Medulla oblongata (tissue), 1 donor: Measurements from ENCODE around the gene RD3L.

Experiments
- DNase-seq: peaks from one replicate; pipeline ENCODE4 v3.0.0-alpha.2; 2015; ENCODE audit errors: extremely low spot score

The RD3L gene

GRCh38 chr14:103896578-103896977 is 45.8 kb downstream of the RD3L start:
- no peak for DNase-seq

- DNase-seq: no peak
Measured at GRCh38 chr14:103894723-103895059, 47.6 kb downstream of the RD3L start.

GRCh38 chr14:103894034-103894722 is 48.2 kb downstream of the RD3L start:
- no peak for DNase-seq

GRCh38 chr14:103892247-103892646 is 50.1 kb downstream of the RD3L start:
- no peak for DNase-seq

- no peak for DNase-seq
Measured at GRCh38 chr14:103891667-103892215, 50.6 kb downstream of the RD3L start.

GRCh38 chr14:103890821-103891666 is 51.3 kb downstream of the RD3L start:
- no peak for DNase-seq
